Measurements from ENCODE around the gene MAP3K2. TPM values are rescaled to one million over a fixed set of nuclear protein-coding genes. Genes with fewer than 3 reads are reported as not detected.

The MAP3K2 gene
- total and polyA plus RNA-seq, 4 donors: 5.9 to 46.2 (median 17.0) TPM

DNA sequence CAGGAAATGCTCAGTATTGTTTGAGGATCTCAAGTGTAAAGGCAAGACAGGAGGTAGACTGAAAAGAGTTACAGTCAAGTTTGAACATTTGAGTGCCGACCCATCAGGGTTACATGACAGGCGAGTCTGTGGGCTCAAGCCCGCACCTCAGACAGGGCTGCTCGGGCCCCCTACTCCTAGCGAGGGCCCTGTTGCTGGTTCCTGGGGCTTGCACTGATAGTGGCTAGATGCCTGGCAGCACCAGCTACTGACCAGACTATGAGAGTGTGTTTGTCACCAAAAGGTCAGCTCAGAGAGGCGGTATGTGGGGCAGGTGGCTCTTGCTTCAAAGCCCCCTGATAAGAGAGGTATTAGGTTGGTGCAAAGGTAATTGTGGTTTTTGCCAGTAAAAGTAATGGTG lies 132.1 kb downstream of the MAP3K2 start:
- peaks cover 4 to 43% (median 23%) of the 10 kb centered on the region in 4 donors for H3K36me3 ChIP-seq (ENCODE audit: control insufficient read depth in 4 of 4, insufficient read depth in 3 of 4, low read depth in 1 of 4, low read length in 3 of 4)
- no peaks in the 10 kb centered on the region for H3K27me3 ChIP-seq (ENCODE audit: control insufficient read depth in 4 of 4, insufficient read depth in 4 of 4, low read length in 3 of 4)
- no peak overlapping the region for H3K4me3 ChIP-seq (ENCODE audit: low read depth in 1 of 3, low read length in 3 of 3)
- no peak for DNase-seq (ENCODE audit: low spot score)
- TF ChIP-seq RAD21 (IDR thresholded peaks at IDR 0.05) (no peak), FOXA1 (IDR thresholded peaks at IDR 0.05) (no peak)
- TF ChIP-seq, protein P1, sequence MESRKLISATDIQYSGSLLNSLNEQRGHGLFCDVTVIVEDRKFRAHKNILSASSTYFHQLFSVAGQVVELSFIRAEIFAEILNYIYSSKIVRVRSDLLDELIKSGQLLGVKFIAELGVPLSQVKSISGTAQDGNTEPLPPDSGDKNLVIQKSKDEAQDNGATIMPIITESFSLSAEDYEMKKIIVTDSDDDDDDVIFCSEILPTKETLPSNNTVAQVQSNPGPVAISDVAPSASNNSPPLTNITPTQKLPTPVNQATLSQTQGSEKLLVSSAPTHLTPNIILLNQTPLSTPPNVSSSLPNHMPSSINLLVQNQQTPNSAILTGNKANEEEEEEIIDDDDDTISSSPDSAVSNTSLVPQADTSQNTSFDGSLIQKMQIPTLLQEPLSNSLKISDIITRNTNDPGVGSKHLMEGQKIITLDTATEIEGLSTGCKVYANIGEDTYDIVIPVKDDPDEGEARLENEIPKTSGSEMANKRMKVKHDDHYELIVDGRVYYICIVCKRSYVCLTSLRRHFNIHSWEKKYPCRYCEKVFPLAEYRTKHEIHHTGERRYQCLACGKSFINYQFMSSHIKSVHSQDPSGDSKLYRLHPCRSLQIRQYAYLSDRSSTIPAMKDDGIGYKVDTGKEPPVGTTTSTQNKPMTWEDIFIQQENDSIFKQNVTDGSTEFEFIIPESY (IDR thresholded peaks at IDR 0.05): no peak
- TF ChIP-seq, protein P2, sequence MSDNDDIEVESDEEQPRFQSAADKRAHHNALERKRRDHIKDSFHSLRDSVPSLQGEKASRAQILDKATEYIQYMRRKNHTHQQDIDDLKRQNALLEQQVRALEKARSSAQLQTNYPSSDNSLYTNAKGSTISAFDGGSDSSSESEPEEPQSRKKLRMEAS (IDR thresholded peaks at IDR 0.05): no peak
- TF ChIP-seq, protein P3, sequence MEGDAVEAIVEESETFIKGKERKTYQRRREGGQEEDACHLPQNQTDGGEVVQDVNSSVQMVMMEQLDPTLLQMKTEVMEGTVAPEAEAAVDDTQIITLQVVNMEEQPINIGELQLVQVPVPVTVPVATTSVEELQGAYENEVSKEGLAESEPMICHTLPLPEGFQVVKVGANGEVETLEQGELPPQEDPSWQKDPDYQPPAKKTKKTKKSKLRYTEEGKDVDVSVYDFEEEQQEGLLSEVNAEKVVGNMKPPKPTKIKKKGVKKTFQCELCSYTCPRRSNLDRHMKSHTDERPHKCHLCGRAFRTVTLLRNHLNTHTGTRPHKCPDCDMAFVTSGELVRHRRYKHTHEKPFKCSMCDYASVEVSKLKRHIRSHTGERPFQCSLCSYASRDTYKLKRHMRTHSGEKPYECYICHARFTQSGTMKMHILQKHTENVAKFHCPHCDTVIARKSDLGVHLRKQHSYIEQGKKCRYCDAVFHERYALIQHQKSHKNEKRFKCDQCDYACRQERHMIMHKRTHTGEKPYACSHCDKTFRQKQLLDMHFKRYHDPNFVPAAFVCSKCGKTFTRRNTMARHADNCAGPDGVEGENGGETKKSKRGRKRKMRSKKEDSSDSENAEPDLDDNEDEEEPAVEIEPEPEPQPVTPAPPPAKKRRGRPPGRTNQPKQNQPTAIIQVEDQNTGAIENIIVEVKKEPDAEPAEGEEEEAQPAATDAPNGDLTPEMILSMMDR (IDR thresholded peaks at IDR 0.05; ENCODE audit: low read depth, low read length, missing input control): no peak
- H3K9me3 ChIP-seq (ENCODE audit: control insufficient read depth in 4 of 4, low read length in 3 of 4): no peaks in the 10 kb centered on the region
- no peak overlapping the region for H3K27ac ChIP-seq (ENCODE audit: low read depth in 1 of 2, low read length in 2 of 2)
- H3K9ac ChIP-seq (ENCODE audit: low read depth in 1 of 2, low read length in 2 of 2): no peak overlapping the region
- peaks cover 0 to 4% (median 0%) of the 10 kb centered on the region in 4 donors for H3K4me1 ChIP-seq (ENCODE audit: control insufficient read depth in 4 of 4, insufficient read depth in 4 of 4, low read length in 3 of 4)
- WGBS: 99% methylated on average over 6 of the region's 6 CpGs

DNA sequence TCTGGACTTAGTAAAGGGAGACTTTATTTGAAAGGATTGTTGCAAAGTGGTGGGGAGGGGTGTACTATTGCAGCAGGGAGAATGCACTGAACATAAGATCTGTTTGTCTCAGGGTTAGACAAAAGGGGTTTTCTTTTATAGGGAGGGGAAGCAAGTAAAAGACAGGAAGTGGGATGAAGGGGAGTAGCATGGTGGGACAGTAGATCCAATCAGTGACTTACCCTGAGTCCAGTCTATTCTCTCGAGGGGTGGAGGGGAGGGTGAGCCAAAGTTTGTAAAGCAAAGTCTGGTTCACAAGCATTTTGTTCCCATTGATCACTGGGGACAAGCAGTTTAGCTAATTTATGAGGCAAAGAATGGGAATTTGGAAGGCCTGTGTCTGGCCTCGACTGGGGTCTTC lies 132.6 kb downstream of the MAP3K2 start:
- Histone ChIP-seq H3K9me3 (ENCODE audit: control insufficient read depth in 4 of 4, low read length in 3 of 4) (no peaks in the 10 kb centered on the region), H3K36me3 (ENCODE audit: control insufficient read depth in 4 of 4, insufficient read depth in 3 of 4, low read depth in 1 of 4, low read length in 3 of 4) (peaks cover 4 to 37% (median 20%) of the 10 kb centered on the region in 4 donors), H3K4me3 (ENCODE audit: low read depth in 1 of 3, low read length in 3 of 3) (no peak overlapping the region), H3K4me1 (ENCODE audit: control insufficient read depth in 4 of 4, insufficient read depth in 4 of 4, low read length in 3 of 4) (peaks cover 0 to 4% (median 0%) of the 10 kb centered on the region in 4 donors), H3K27me3 (ENCODE audit: control insufficient read depth in 4 of 4, insufficient read depth in 4 of 4, low read length in 3 of 4) (no peaks in the 10 kb centered on the region), H3K9ac (ENCODE audit: low read depth in 1 of 2, low read length in 2 of 2) (no peak overlapping the region), H3K27ac (ENCODE audit: low read depth in 1 of 2, low read length in 2 of 2) (no peak overlapping the region)
- WGBS: 85% methylated on average over 2 of the region's 2 CpGs
- TF ChIP-seq NR2F2 (IDR thresholded peaks at IDR 0.05): no peak
- TF ChIP-seq RAD21 (IDR thresholded peaks at IDR 0.05): no peak
- TF ChIP-seq EGR1 (IDR thresholded peaks at IDR 0.05; ENCODE audit: low read depth in 2 of 2): no peak
- DNase-seq (ENCODE audit: low spot score): no peak

DNA sequence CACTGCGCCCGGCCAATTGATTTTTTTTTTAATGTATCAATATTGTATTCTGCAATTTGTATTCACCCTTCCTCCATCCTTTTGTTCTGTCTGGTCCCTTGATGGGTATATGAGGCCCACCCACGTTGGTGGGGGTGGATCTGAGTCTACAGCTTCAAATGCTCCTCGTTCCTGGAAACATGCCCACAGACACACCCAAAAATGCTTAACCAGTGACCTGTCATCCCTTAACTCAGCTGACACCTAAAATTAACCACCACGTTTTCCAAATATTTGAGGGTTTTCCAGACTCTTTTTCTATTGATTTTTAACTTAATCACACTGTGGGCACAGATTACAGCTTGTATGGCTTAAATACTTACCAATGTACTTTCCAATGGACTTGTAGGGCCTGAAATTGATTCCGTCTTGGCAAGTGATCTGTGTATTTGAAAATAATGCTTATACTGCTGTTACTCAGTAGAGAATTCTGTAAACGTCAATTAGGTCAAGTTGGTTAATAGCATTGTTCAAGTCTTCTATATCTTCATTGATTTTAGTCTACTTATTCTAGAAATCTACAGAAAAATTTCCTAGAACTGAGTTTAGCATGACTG lies 133.3 kb downstream of the MAP3K2 start:
- H3K4me1 ChIP-seq (ENCODE audit: control insufficient read depth in 4 of 4, insufficient read depth in 4 of 4, low read length in 3 of 4): peaks cover 0 to 4% (median 0%) of the 10 kb centered on the region in 4 donors
- no peak for TF ChIP-seq RXRA (IDR thresholded peaks at IDR 0.05)
- H3K4me3 ChIP-seq (ENCODE audit: low read depth in 1 of 3, low read length in 3 of 3): no peak overlapping the region
- H3K9me3 ChIP-seq (ENCODE audit: control insufficient read depth in 4 of 4, low read length in 3 of 4): no peaks in the 10 kb centered on the region
- H3K9ac ChIP-seq (ENCODE audit: low read depth in 1 of 2, low read length in 2 of 2): no peak overlapping the region
- WGBS: 63% methylated on average over 7 of the region's 7 CpGs
- DNase-seq (ENCODE audit: low spot score): no peak
- H3K36me3 ChIP-seq (ENCODE audit: control insufficient read depth in 4 of 4, insufficient read depth in 3 of 4, low read depth in 1 of 4, low read length in 3 of 4): peaks cover 4 to 30% (median 14%) of the 10 kb centered on the region in 4 donors
- no peaks in the 10 kb centered on the region for H3K27me3 ChIP-seq (ENCODE audit: control insufficient read depth in 4 of 4, insufficient read depth in 4 of 4, low read length in 3 of 4)
- no peak overlapping the region for H3K27ac ChIP-seq (ENCODE audit: low read depth in 1 of 2, low read length in 2 of 2)

Small RNA genes within 50 kb of the gene (small RNA-seq; reads per million reads assigned to genes)
- gene MIR4783 (not detected), gene RNU6-1147P (not detected)

Other genes starting within 250 kb of the MAP3K2 start
- gene CYP27C1, start 167.7 kb downstream of the MAP3K2 start, total RNA-seq: under 1 TPM; 0.05 to 0.08 TPM
- gene CYP27C1, start 167.7 kb downstream of the MAP3K2 start, polyA plus RNA-seq: under 1 TPM; 0.02 to 0.14 TPM
- 10 to 100 TPM; 19.7 to 38.3 TPM for gene ERCC3, start 93.8 kb downstream of the MAP3K2 start, total RNA-seq
- 10 to 100 TPM; 12.4 to 15.2 TPM for gene ERCC3, start 93.8 kb downstream of the MAP3K2 start, polyA plus RNA-seq
- gene PROC, start 30.5 kb upstream of the MAP3K2 start, total RNA-seq: 100 to 1,000 TPM; 150 to 376 TPM
- gene PROC, start 30.5 kb upstream of the MAP3K2 start, polyA plus RNA-seq: 100 to 1,000 TPM; 305 to 407 TPM
- gene IWS1, start 138.5 kb upstream of the MAP3K2 start, total RNA-seq: 10 to 100 TPM; 20.7 to 28.9 TPM
- gene IWS1, start 138.5 kb upstream of the MAP3K2 start, polyA plus RNA-seq: 10 to 100 TPM; 13.0 to 24.9 TPM
- 1 to 10 TPM in 1 of 2 donors, under 1 TPM in 1; 0.17 to 1.1 TPM for gene MYO7B, start 147.7 kb upstream of the MAP3K2 start, total RNA-seq
- 1 to 10 TPM in 1 of 2 donors, under 1 TPM in 1; 0.15 to 1.1 TPM for gene MYO7B, start 147.7 kb upstream of the MAP3K2 start, polyA plus RNA-seq

Data from liver (tissue), 10 donors.